GM12892 (cell line): ENCODE data around the gene DGKI.

Experiments
- POLR2A ChIP-seq: IDR thresholded peaks from 2 replicates; pipeline ENCODE4 v1.6.1; 2011; ENCODE audit warnings: low read depth, low read length, control low read depth
- POLR2AphosphoS5 ChIP-seq: IDR thresholded peaks from 2 replicates; pipeline ENCODE4 v1.6.1; 2011; ENCODE audit warnings: low read depth, low read length, control low read depth
- TAF1 ChIP-seq: IDR thresholded peaks from 2 replicates; pipeline ENCODE4 v1.6.1; 2011; ENCODE audit warnings: low read depth, mild to moderate bottlenecking, control low read depth, low read length, borderline replicate concordance

DNA sequence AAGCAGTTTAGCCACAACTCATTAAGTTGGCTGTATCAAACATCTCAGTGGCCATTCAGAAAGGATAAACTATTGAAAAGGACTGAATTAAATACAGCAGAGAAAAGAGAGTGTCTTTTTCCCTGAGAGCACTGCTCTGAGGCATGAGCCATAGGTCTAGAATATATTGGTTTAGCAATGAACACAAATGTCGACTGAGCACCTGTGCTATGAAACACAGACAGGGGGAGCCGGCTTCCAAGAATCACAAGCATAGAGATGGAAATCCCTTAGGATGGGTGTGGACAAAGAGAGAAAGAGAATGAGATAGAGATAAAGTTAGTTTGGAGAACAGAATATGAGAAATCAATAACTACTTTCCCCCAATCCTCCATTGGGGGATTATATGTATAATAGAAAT, 54.8 kb downstream of the DGKI start:
- TF ChIP-seq TAF1 (no peak), POLR2AphosphoS5 (no peak), POLR2A (no peak)
